HL-60 (cell line): ENCODE data around the gene SHC1.

Experiments
- POLR2AphosphoS5 ChIP-seq: IDR thresholded peaks from 2 replicates; pipeline ENCODE4 v1.6.1; 2012; ENCODE audit warnings: low read depth
- TF ChIP-seq, protein P1 (sequence below): IDR thresholded peaks from one replicate; pipeline ENCODE4 v1.5.1; 2011; ENCODE audit warnings: low read length, control low read depth, inconsistent platforms; ENCODE audit not compliant: insufficient read depth

DNA sequence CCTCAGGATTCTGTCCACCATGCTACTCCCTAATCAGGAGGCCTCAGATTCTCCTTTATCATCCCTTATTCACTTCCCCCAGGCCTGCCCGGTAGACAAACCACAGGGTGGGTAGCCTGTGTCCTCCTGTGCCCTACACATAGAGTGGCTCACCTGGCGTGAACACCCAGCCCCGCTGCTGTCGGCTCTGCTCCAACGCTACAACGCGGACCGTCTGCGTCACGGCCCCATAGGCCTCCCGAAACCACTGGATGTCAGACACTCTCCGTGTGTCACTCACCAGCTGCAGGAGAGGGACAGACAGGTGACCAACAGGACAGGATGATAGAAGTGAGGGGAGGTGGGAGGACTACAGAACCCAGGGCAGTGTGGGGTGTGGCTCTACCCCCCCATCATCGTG lies 44.3 kb downstream of the SHC1 start:
- TF ChIP-seq, protein P1, sequence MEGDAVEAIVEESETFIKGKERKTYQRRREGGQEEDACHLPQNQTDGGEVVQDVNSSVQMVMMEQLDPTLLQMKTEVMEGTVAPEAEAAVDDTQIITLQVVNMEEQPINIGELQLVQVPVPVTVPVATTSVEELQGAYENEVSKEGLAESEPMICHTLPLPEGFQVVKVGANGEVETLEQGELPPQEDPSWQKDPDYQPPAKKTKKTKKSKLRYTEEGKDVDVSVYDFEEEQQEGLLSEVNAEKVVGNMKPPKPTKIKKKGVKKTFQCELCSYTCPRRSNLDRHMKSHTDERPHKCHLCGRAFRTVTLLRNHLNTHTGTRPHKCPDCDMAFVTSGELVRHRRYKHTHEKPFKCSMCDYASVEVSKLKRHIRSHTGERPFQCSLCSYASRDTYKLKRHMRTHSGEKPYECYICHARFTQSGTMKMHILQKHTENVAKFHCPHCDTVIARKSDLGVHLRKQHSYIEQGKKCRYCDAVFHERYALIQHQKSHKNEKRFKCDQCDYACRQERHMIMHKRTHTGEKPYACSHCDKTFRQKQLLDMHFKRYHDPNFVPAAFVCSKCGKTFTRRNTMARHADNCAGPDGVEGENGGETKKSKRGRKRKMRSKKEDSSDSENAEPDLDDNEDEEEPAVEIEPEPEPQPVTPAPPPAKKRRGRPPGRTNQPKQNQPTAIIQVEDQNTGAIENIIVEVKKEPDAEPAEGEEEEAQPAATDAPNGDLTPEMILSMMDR: no peak
- TF ChIP-seq POLR2AphosphoS5: no peak
